Coronary artery (tissue), 2 donors: Measurements from ENCODE around the gene PDS5A.

Source experiments
- DNase-seq: peaks from one replicate; pipeline ENCODE4 v3.0.0-alpha.2; 2017; ENCODE audit warnings: low spot score
- H3K27ac ChIP-seq, 2 donors: fragments of 200-600 bp; sonication (generic); one replicate each; pipeline ENCODE4 v1.5.1; 2016 to 2019
- H3K4me3 ChIP-seq: fragments of 200-600 bp; sonication (generic); 2 replicates; pipeline ENCODE4 v1.5.1; 2016; ENCODE audit warnings: mild to moderate bottlenecking, moderate library complexity
- TF ChIP-seq, protein P1 (sequence below): fragments of 200-600 bp; sonication (generic); IDR thresholded peaks from one replicate; pipeline ENCODE4 v1.5.1; 2019; ENCODE audit warnings: antibody characterized with exemption

The PDS5A gene

DNA sequence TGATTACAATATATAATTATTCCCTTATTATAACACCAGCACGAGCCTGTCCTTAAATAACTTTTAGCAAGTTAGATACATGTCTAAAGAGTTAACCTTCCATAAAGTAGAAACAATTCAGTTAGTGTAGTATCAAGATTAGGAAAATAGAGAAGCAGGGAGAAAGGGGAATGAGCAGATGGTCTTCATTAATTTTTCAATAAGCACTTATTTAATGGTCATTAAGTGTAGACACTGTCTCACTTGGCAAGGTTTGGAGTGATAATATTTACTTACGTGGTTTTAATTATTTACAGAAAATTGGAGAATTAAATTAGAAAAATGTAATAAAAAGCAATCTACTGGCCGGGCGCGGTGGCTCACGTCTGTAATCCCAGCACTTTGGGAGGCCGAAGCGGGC, 99.7 kb downstream of the PDS5A start:
- H3K4me3 ChIP-seq, result no peak overlapping the region
- no peak for DNase-seq
- H3K27ac ChIP-seq, result no peak overlapping the region
- TF ChIP-seq, protein P1, sequence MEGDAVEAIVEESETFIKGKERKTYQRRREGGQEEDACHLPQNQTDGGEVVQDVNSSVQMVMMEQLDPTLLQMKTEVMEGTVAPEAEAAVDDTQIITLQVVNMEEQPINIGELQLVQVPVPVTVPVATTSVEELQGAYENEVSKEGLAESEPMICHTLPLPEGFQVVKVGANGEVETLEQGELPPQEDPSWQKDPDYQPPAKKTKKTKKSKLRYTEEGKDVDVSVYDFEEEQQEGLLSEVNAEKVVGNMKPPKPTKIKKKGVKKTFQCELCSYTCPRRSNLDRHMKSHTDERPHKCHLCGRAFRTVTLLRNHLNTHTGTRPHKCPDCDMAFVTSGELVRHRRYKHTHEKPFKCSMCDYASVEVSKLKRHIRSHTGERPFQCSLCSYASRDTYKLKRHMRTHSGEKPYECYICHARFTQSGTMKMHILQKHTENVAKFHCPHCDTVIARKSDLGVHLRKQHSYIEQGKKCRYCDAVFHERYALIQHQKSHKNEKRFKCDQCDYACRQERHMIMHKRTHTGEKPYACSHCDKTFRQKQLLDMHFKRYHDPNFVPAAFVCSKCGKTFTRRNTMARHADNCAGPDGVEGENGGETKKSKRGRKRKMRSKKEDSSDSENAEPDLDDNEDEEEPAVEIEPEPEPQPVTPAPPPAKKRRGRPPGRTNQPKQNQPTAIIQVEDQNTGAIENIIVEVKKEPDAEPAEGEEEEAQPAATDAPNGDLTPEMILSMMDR, result no peak

DNA sequence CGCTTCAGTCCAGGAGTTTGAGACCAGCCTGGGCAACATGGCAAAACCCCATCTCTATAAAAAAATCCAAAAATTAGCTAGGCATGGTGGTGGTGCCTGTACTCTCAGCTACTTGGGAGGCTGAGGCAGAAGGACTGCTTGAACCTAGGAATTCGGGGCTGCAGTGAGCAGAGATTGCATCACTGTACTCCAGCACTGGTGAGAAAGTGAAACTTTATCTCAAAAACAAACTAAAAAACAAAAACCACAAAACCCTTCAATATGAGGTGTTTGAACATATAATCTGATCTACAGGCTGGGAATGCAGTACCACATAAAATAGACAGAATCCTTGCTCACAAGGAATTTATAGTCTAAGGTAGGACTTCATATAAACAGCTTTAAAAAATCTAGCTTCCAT, 103.9 kb downstream of the PDS5A start:
- Histone ChIP-seq H3K4me3 (no peak overlapping the region), H3K27ac (no peak overlapping the region)
- TF ChIP-seq, protein P1, result no peak
- no peak for DNase-seq

DNA sequence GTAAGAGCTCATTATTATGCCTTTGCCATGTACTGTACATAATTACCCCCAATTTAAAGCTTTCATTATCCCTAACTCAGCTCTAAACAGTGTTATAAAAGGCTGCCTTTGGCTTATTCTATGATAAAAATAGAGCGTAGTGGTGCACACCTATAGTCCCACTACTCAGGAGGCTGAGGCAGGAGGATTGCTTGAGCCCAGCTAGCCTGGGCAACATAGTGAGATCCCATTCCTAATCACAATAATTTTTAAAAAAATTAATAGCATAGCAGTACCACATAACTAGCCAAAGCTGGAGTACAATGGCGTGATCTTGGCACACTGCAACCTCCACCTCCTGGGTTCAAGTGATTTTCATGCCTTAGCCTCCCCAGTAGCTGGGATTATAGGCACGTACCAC, 112.4 kb downstream of the PDS5A start:
- no peak overlapping the region for H3K27ac ChIP-seq
- DNase-seq, result no peak
- no peak overlapping the region for H3K4me3 ChIP-seq
- TF ChIP-seq, protein P1, result no peak

DNA sequence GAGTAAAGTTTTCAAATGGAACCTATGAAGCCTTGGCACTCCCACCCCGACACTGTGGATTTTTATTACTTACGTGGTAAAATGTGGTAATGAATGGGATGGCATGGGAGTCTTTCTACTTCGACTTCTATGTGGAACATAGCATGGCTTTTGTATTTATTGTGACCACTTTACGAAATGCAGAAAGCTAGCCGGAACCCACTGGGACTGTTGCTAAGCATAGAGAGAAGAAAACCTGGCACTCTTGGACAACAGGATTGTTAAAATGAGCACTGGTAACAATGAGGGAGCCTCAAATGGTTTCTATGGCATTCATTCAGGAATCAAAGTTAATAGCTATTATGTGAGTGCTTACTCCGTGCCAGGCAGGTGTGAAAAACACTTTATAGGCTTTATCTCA, 113.3 kb downstream of the PDS5A start:
- no peak for DNase-seq
- H3K4me3 ChIP-seq, result no peak overlapping the region

DNA sequence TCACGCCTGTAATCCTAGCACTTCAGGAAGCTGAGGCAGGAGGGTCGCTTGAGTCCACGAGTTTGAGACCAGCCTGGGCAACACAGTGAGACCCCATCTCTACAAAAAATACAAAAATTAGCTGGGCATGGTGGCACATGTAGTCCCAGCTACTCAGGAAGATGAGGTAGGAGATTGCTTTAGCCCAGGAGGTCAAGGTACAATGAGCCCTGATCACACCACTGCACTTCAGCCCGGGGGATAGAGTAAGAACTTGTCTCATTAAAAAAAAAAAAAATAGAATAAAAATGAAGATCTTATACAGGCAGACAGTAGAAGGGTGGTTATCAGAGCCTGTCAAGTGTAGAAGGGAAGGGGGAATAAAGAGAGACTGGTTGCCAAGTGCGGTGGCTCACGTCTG, 116.9 kb downstream of the PDS5A start:
- DNase-seq, result no peak
- Histone ChIP-seq H3K4me3 (no peak overlapping the region), H3K27ac (no peak overlapping the region)
- TF ChIP-seq, protein P1, result no peak

More for the DNA sequence above, 113.3 kb downstream of the PDS5A start:
- no peak overlapping the region for H3K27ac ChIP-seq
- TF ChIP-seq, protein P1, result no peak

DNA sequence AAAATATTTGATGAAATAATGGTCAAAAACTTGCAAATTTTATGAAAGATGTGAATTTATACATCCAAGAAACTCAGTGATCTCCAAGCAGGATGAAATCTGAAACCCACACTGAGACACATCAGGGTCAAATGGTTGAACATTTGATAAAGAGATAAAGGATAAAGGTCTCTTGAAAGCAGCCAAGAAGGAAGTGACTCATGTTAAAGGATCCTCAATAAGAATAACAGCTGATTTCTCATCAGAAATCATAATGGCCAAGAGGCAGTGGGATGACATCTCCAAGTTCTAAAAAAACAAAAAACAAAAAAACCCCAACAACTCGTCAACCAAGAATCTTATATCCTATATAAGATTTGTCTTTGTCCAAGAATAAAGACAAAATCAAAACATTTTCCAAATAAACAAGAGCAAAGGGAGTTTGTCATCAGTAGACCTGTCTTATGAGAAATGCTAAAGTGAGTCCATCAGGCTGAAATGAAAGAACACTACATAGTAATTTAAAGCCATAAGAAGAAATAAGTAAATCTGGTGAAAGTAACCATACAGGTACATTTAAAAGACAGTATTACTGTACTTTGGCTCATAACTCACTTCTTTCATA, 121.7 kb downstream of the PDS5A start:
- TF ChIP-seq, protein P1, result no peak
- no peak overlapping the region for H3K4me3 ChIP-seq

DNA sequence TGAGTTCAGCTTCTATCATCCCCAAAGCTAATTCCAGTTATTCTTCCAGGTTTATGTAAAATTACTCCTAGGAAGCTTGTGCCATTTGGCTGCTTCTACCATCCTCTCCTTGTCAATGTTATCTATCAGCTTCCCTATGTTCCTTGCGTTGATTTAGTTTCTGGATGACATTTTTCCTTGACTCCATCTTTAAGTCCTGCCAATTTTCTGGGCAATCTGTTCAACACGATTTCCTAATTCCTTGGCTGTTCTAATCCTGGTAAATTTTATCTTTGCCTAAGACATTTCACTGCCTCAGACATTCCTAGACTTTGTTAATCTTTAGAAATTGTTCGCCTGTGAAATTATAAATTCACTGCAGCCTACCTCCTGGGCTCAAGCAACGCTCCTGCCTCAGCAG, 125.1 kb downstream of the PDS5A start:
- TF ChIP-seq, protein P1, result no peak
- no peak for DNase-seq
- Histone ChIP-seq H3K27ac (no peak overlapping the region), H3K4me3 (no peak overlapping the region)

More for the DNA sequence above, 121.7 kb downstream of the PDS5A start:
- DNase-seq, result no peak
- no peak overlapping the region for H3K27ac ChIP-seq
